Measurements from ENCODE around the gene MBD3.
A peak's percentile ranks its signal among the peaks of the same experiment; 100 is the strongest.

The MBD3 gene

DNA sequence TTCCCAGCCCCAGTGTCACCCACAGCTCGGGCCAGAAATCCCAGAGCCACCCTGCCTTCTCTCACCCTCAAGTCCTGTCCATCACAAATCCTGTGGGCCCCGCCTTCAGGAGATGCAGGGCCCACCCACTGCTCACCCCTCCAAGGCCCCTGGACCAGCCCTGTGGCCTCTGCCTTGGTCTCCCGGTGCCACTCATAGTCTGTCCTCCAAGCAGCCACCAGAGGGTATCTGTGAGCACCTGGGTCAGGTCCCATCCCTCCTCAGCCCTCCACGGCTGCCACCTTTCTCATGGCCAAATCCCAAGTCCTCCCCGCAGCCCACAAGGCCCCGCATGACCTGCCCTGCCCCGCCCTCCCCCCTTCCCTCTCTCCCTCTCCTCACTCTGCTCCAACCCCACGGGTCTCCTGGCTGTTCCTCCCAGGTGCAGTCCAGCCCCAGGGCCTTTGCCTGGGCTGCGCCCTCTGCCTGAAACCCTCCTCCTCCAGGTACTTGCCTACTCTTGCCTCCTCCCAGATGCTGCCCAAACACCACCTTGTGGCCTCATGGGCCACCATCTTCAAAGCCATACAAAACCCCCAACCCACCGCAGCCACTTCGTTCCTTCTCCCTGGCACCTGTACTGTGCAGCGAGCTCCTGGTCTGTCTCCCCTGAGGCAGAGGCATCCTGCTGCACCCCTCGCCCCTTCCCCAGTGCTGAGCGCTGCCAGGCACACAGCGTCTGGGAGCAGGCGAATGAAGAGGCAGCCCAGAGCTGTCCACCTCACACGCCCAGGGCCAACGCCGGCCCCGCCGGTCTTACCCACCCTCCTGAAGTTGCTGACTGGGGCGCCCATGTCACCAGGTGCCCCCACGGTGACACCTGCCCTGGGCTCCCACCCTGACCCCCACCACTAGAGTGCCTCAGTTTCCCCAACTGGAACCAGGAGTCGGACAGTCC is 25.8 kb upstream of the MBD3 start:
- no peak for DNase-seq

- DNase-seq: no peak
Measured at GRCh38 chr19:1616875-1617274, 24.2 kb upstream of the MBD3 start.

GRCh38 chr19:1616396-1616795 is 23.7 kb upstream of the MBD3 start:
- DNase-seq: no peak

DNA sequence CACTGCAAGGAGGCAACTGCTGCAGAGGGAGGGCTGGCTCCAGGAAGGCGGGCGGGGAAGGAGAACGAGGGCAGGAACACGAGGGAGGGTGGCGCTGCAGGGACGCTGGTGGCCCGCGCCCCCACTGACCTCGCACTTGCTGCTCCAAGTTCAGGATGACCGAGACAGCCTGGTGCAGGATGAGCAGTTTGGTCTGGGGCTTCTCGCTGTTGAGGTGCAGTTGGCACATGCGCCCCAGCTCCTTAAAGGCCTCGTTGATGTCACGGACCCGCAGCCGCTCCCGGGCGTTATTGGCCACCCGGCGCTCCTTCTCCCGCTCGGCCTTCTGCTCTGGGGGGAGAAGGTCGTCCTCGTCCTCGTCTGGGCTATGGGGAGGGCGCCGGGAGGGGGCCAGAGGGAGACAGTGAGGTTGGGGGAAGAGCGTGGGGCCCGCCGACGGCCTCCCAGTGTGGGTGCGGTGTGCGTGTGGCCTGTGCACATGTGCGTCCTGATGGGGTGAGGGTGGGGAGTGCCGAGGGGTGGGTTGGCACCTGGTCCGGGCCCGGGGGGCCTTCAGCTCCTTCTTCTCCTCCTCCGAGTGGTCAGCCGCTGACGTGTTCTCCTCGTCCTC is 22.6 kb upstream of the MBD3 start:
- no peak for DNase-seq

GRCh38 chr19:1613808-1614570 is 21.3 kb upstream of the MBD3 start:
- DNase-seq: no peak

GRCh38 chr19:1613146-1613545 is 20.5 kb upstream of the MBD3 start:
- DNase-seq: no peak

DNA sequence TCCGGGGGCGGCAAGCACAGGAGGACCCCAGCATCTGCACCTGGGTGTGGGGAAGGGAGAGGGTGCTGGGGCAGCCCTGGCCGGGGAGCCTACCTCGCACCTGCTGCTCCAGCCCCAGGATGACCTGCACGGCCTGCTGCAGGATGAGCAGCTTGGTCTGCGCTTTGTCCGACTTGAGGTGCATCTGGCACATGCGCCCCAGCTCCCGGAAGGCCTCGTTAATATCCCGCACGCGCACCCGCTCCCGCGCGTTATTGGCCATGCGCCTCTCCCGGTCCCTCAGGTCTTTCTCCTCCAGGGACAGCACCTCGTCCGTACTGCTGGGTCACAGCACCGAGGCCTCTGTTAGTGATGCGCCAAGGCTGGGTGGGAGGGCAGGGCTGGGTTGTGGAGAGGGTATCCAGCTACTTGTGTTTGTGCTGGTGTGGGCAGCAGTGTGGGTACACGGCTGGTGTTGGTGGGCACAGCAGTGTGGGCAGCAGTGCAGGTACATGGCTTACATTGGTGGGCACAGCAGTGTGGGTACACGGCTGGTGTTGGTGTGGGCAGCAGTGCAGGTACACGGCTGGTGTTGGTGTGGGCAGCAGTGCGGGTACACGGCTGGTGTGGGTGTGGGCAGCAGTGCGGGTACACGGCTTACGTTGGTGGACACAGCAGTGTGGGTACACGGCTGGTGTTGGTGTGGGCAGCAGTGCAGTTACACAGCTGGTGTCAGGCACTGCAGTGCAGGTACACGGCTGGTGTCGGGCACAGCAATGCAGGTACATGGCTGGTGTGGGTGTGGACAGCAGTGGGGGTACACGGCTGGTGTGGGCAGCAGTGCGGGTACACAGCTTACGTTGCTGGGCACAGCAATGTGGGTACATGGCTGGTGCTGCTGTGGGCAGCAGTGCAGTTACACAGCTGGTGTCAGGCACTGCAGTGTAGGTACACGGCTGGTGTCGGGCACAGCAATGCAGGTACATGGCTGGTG is 19.7 kb upstream of the MBD3 start:
- DNase-seq: no peak

DNA sequence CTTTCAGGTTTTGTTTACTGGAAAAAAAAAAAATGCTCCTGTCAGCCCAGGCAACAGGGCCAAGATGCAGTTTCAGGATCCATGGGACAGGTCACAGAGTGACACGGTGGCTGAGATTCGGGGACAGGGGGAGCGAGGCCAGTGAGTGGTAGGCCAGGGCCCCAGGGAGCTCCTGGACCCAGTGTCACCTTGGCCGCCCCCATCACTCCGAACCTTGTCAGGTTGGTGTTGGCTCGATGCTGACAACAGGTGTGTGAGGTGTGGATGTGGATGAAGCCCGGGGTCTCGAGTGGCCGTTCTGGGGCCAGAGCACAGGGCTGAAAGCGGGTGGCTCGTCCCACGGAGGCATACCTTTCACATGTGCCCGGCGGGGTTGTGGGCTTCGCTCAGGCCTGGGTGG is 18.7 kb upstream of the MBD3 start:
- DNase-seq: no peak

DNA sequence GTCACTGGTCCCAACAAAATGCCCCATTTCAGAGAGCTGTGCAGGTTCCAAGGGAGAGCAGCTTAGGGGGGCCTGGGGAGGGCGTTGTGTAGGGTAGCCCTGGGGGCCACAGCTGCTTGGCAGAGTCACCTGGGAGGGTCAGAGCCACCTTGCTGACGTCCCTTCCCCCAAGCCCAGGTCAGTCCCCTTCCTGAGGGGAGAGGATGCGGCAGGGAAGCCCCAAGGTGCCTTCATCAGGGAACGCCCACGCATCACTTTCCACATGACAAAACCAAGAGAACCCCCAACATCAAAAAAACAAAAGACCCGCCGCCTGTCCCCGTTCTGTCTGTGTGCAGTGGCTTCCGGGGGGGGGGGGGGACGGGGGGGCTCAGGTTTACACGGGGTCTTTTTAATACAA is 17.9 kb upstream of the MBD3 start:
- DNase-seq: no peak

GRCh38 chr19:1609680-1610474 is 17.2 kb upstream of the MBD3 start:
- no peak for DNase-seq

GRCh38 chr19:1609103-1609396 is 16.4 kb upstream of the MBD3 start:
- no peak for DNase-seq

DNA sequence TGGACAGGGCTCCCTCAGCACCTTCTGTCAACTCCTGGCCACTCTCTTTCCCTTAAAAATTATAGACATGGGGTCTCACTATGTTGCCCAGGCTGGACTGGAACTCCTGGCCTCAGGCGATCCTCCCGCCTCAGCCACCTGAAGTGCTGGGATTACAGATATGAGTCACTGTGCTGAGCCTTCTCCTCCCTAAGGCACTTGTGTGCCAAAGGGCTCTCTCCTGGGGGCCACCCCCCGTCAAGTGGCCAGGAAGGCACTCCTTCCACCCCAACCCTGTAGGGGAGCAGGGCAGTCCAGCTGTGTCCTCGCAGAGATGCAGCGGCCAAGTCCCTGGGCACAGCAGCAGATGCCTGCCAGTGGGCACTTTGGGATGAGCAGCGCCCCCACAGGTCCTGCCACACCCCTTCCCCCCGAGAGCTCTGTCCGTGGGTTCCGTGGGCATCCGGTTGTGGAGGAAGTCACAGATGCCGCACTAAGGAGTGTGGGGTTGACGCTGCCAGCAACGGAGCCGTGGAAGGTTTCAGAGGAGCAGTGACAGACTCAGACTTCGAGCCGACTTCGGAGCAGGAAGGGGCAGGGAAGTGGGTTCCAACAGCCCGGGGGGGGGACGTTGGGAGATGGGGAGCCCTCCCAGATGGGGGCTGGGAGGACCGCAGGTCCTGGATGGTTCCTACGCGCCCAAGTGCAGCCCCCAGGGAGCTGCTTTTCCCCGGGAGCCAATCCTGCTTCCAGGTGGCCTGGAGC is 15.9 kb upstream of the MBD3 start:
- DNase-seq: no peak

- no peak for DNase-seq
Measured at GRCh38 chr19:1606138-1606651, 13.5 kb upstream of the MBD3 start.

GRCh38 chr19:1605236-1606137 is 12.8 kb upstream of the MBD3 start, which contains the start of gene UQCR11:
Gene UQCR11, minus strand, starts transcription at chr19:1605462. Its CDS starts 53 bp downstream, at chr19:1605409.
- DNase-seq: peak; percentile 85

GRCh38 chr19:1602091-1602707 is 9.5 kb upstream of the MBD3 start:
- DNase-seq: no peak

DNA sequence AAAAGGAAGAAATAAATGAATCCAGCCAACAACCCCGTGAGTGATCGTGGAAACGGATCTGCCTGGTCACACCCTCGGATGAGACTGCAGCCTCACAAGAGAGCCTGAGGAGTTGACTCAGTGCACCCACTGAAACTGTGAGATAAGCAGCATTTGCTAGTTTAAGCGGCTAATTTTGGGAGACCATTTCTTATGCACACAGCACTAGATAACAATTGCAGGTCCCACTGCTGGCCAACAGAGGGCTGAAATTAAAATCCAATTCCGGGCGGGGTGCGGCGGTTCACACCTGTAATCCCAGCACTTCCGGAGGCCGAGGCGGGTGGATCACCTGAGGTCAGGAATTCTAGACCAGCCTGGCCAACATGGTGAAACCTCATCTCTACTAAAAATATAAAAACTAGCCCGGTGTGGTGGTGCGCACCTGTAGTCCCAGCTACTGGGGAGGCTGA is 9.0 kb upstream of the MBD3 start:
- no peak for DNase-seq

GRCh38 chr19:1599460-1599846 is 6.8 kb upstream of the MBD3 start:
- no peak for DNase-seq

DNA sequence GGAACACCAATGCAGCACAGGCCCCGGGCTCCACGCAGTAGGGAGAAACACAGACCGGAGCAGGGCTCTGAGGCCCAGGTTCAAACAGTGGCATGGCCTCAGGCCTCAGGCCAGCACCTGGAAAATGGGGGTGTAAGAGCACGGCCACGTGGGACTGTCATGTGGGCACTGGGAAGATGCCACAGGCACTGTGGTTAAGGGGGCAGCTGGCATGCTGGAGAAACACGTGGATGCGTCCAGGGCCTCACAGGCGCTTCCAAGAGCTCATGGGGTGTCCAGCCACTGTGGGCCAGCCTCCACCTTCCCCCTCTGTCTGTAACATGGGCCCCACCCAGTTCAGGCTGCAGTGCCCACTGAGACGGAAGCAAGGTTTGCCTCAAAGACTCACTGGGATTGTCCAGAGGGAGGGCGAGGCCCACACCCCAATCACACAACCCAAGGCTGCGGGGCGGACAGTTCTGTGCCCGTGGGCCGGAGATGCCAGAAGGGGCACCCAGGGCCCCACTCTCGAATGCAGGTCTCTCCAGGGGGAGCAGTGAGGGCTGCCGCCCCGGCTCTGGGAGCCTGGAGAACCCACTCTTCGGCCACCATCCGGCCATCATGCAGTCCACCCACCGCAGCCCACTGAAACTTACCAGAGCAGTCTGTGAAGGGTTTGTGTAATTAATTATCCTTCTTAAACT is 6.3 kb upstream of the MBD3 start:
- DNase-seq: no peak

DNA sequence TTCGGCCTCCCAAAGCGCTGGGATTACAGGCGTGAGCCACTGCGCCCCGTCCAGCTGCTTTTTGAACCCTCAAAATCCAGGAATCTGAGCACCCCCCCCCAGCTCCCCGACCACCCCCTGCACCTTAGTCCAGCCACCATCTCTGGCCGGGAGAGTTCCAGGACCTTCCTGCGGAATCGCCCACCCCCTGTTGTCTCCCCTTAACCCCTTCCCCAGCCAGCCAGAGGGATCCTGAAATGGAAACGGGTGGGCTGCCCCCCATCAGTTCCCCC is 772 bp upstream of the MBD3 start:
- DNase-seq: no peak
